ENCODE results near the gene USP3.

Gene USP3

DNA sequence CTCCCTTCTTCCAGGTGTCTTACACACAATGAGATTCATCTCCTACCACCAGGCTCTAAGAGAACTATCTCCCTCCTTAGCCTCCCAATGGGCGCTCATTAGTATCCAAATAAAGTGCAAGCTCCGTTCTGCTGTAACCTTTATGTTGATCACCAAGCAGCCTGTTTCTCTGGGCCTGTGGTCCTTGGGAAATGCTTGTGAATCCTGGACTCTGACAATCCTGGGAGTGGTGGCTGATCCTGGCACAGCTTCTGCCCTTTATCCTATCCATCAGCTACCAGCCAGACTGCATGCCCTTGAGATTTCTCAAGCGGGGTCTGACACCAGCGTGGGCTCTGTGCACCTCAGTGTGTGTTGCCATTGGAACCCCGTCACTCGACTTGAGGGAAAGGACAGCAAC, 26.1 kb upstream of the USP3 start:
- TF ChIP-seq, protein P1, sequence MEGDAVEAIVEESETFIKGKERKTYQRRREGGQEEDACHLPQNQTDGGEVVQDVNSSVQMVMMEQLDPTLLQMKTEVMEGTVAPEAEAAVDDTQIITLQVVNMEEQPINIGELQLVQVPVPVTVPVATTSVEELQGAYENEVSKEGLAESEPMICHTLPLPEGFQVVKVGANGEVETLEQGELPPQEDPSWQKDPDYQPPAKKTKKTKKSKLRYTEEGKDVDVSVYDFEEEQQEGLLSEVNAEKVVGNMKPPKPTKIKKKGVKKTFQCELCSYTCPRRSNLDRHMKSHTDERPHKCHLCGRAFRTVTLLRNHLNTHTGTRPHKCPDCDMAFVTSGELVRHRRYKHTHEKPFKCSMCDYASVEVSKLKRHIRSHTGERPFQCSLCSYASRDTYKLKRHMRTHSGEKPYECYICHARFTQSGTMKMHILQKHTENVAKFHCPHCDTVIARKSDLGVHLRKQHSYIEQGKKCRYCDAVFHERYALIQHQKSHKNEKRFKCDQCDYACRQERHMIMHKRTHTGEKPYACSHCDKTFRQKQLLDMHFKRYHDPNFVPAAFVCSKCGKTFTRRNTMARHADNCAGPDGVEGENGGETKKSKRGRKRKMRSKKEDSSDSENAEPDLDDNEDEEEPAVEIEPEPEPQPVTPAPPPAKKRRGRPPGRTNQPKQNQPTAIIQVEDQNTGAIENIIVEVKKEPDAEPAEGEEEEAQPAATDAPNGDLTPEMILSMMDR (IDR thresholded peaks at IDR 0.05) = no peak
- H3K27ac ChIP-seq = no peak overlapping the region
- peaks cover 9 to 17% of the 10 kb centered on the region in 2 experiments for H3K4me1 ChIP-seq (ENCODE audit: control insufficient read depth in 1 of 2, insufficient read depth in 1 of 2, low read depth in 1 of 2, low read length in 1 of 2)
- H3K4me3 ChIP-seq (ENCODE audit: low read depth in 1 of 2, low read length in 1 of 2) = no peak overlapping the region
- no peaks in the 10 kb centered on the region for H3K27me3 ChIP-seq
- H3K36me3 ChIP-seq = no peaks in the 10 kb centered on the region
- H3K9me3 ChIP-seq = no peaks in the 10 kb centered on the region

DNA sequence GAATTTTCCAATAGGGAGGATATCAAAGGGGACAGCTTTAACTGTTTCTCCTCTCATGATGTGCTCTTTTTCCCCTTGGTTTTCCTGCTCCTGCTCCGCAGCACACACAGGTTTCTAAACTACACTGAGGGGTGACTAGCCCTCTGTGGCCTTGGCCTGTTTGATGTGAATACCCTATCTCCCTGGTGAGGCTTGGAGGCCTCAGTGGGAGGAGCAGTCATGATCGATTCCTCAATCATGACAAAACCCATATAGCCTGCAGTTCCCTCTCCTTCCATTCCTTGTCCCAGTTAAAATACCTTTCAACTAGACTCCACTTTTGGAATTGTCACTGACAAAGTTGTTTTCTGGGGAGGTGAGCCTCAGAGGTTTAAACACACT, 24.0 kb upstream of the USP3 start:
- H3K9me3 ChIP-seq = no peaks in the 10 kb centered on the region
- no peak overlapping the region for H3K27ac ChIP-seq
- peaks cover 24 to 30% of the 10 kb centered on the region in 2 experiments for H3K4me1 ChIP-seq (ENCODE audit: control insufficient read depth in 1 of 2, insufficient read depth in 1 of 2, low read depth in 1 of 2, low read length in 1 of 2)
- H3K4me3 ChIP-seq (ENCODE audit: low read depth in 1 of 2, low read length in 1 of 2) = no peak overlapping the region
- TF ChIP-seq, protein P1 (IDR thresholded peaks at IDR 0.05) = no peak
- no peaks in the 10 kb centered on the region for H3K36me3 ChIP-seq
- no peaks in the 10 kb centered on the region for H3K27me3 ChIP-seq

DNA sequence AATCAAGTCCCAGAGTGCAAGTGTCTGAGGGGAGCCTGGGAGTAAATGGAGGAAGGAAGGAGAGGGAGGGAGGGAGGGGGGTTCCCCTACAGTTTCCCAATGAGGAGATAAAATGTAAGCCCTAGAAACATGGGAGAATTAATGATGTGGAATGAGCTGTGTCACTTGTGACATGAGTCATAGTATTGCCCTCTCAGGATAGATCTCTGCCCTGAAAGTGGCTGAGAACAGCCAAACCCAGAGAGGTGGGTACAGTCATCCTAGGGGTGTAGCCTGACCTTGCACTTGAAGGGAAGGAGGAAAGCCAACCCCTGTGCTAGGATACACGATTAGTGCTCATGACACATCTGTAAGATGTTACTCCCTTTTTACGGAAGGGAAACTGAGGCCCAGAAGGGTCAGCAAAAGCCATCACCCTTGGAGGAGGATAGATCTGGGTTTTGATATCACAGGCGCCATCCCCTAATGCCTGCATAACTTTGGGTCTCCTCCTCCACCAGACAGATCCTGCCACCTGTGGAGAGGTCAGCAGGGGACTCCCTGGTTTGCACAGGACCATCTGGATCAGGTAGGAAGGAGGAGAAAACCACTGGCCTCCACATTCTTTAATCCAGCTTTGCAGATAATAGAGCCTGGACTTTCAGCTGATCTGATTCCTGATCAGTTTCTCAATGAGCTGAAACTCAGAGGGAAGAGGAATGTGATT, 23.1 kb upstream of the USP3 start:
- no peaks in the 10 kb centered on the region for H3K27me3 ChIP-seq
- no peak overlapping the region for H3K27ac ChIP-seq
- H3K4me1 ChIP-seq (ENCODE audit: control insufficient read depth in 1 of 2, insufficient read depth in 1 of 2, low read depth in 1 of 2, low read length in 1 of 2) = peaks cover 32 to 37% of the 10 kb centered on the region in 2 experiments
- no peak overlapping the region for H3K4me3 ChIP-seq (ENCODE audit: low read depth in 1 of 2, low read length in 1 of 2)
- TF ChIP-seq, protein P1 (IDR thresholded peaks at IDR 0.05) = no peak
- H3K36me3 ChIP-seq = no peaks in the 10 kb centered on the region
- no peaks in the 10 kb centered on the region for H3K9me3 ChIP-seq

DNA sequence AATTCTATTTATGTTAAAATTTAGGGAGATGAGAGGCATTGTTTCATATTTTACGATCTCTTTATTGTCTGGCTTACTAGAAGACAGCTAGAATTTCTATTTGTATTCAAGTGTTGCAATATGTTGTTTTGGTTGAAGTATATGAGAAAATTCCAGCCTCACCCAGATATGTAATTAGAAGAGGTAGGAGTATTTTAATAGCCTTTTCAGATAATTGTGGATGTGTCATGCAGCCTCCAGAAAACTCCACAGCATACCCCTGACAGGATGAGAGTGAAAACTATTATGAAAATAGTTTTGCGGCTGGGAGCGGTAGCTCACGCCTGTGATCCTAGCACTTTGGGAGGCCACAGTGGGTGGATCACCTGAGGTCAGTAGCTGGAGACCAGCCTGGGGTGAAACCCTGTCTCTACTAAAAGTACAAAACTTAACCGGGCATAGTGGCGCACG, 21.5 kb upstream of the USP3 start:
- peaks cover 48 to 53% of the 10 kb centered on the region in 2 experiments for H3K4me1 ChIP-seq (ENCODE audit: control insufficient read depth in 1 of 2, insufficient read depth in 1 of 2, low read depth in 1 of 2, low read length in 1 of 2)

DNA sequence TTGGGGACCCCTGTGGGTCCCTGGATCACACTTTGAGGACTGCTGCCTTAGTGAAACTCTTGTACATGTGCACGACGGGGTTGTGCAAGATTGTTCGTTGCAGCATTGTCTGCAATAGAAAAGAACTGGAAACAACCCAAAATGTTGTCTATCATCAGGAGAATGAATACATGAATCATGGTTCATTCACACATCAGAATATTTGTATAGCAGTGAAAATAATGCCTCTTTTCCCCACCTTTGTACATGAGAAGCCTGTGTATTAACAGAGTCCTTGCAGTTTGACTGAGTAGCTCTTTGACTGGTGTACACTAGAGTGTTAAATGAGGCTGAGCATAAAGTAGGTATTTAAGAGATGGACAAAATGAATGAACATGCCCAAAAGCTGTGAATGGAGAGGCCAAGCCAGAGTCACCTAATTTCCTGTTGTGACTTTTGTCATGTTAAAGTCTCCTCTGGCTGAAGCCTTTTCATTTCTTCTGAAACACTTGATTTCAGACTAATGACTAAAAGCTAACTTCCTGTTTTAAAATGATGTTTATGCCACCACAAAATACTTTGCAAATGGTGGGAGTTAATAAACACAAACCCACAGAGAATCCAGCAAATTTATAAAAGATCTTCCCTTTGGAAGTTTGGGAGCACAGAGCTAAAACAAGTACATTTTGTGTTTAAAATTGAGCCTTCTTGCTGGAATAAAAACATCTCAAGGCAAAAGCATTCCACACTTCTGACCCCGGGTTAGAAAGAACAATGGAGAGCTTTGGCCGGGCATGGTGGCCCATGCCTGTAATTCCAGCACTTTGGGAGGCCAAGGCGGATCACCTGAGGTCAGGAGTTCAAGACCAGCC, 20.6 kb upstream of the USP3 start:
- peaks cover 57 to 62% of the 10 kb centered on the region in 2 experiments for H3K4me1 ChIP-seq (ENCODE audit: control insufficient read depth in 1 of 2, insufficient read depth in 1 of 2, low read depth in 1 of 2, low read length in 1 of 2)
- no peaks in the 10 kb centered on the region for H3K9me3 ChIP-seq
- H3K27ac ChIP-seq = peak overlapping the region; percentile 76
- H3K4me3 ChIP-seq (ENCODE audit: low read depth in 1 of 2, low read length in 1 of 2) = peak overlapping the region in 1 of 2 experiments; percentile 28
- TF ChIP-seq, protein P1 (IDR thresholded peaks at IDR 0.05) = no peak
- no peaks in the 10 kb centered on the region for H3K27me3 ChIP-seq
- no peaks in the 10 kb centered on the region for H3K36me3 ChIP-seq

More for the DNA sequence above, 21.5 kb upstream of the USP3 start:
- Histone ChIP-seq H3K4me3 (ENCODE audit: low read depth in 1 of 2, low read length in 1 of 2) (no peak overlapping the region), H3K27me3 (no peaks in the 10 kb centered on the region), H3K9me3 (no peaks in the 10 kb centered on the region), H3K27ac (peak overlapping the region; percentile 76), H3K36me3 (no peaks in the 10 kb centered on the region)
- TF ChIP-seq, protein P1 (IDR thresholded peaks at IDR 0.05) = no peak
